Adrenal gland (tissue), 5 donors: ENCODE results near the gene KIAA0513.

Experiments used
- POLR2A ChIP-seq, 2 donors: fragments of 450-650 bp; IDR thresholded peaks; one replicate each; pipeline ENCODE4 v1.6.1; 2017; ENCODE audit warnings: antibody characterized with exemption in 2 of 2, mild to moderate bottlenecking in 2 of 2, moderate library complexity in 1 of 2
- TF ChIP-seq, protein P1 (sequence below), 6 experiments: fragments of 450-650 bp in 4 of 6; fragments of 200-600 bp in 2 of 6; sonication (generic) in 1 of 6; IDR thresholded peaks; 1 replicate in 5 of 6; 2 replicates in 1 of 6; pipeline versions ENCODE4 v1.5.1 to v1.8.0; 2016 to 2021; ENCODE audit warnings: antibody characterized with exemption in 6 of 6, mild to moderate bottlenecking in 2 of 6, moderate library complexity in 1 of 6
- donor health status: DM: no; HTN: no; CAD: no.

DNA sequence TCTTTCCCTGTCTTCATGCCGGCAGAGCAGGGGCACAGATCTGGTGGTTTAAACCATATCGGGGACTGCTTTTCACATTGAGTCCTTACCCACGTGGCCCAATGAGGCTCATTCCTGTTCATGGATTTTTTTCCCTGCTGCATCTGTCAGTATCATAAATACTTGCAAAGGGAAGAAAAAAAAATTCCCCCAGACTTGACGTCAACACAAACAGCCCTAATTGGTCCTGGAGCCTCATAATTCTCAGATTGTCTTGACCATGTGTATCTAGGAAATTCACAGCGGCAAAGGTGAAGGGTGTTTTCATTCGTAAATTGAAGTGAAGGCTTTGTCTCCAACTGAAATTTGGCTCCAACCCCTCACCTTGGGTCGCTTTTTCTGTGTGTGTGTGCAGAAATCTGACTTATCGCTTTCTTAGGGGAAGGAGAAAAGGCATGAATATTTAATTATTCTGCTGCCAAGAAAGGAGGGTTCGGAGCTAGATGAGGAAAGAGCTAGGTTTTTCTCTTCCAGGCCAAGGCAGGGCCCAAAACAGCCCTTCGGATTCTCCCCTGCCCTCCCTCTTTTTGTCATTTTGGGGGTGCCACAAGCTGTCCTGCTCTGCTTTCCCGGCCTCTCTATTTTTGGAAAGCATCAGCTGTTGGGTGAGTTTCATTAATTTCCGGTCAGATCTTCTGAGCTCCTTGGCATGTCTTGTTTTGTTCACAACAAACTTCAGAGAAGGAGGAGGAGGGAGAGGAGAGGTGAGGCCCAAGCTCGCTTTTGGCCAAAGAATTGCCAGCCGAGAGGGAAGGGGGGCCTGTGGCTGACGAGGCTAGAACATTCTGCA lies 102.5 kb downstream of the KIAA0513 start:
- TF ChIP-seq, protein P1, sequence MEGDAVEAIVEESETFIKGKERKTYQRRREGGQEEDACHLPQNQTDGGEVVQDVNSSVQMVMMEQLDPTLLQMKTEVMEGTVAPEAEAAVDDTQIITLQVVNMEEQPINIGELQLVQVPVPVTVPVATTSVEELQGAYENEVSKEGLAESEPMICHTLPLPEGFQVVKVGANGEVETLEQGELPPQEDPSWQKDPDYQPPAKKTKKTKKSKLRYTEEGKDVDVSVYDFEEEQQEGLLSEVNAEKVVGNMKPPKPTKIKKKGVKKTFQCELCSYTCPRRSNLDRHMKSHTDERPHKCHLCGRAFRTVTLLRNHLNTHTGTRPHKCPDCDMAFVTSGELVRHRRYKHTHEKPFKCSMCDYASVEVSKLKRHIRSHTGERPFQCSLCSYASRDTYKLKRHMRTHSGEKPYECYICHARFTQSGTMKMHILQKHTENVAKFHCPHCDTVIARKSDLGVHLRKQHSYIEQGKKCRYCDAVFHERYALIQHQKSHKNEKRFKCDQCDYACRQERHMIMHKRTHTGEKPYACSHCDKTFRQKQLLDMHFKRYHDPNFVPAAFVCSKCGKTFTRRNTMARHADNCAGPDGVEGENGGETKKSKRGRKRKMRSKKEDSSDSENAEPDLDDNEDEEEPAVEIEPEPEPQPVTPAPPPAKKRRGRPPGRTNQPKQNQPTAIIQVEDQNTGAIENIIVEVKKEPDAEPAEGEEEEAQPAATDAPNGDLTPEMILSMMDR (IDR thresholded peaks at IDR 0.05): no peak
- no peak for TF ChIP-seq POLR2A (IDR thresholded peaks at IDR 0.05)
